Ovary (tissue), 9 donors: ENCODE results near the gene SURF2. TPM values are rescaled to one million over a fixed set of nuclear protein-coding genes. Genes with fewer than 3 reads are reported as not detected.

Source experiments
- DNase-seq, 5 donors: peaks; one replicate each; pipeline ENCODE4 v3.0.0-alpha.2; 2019 to 2020
- H3K27ac ChIP-seq, 2 donors: fragments of 200-600 bp; one replicate each; pipeline versions ENCODE4 v1.5.1 to v1.8.0; 2019 to 2022
- H3K27me3 ChIP-seq: fragments of 200-600 bp; one replicate; pipeline ENCODE4 v1.8.0; 2022
- H3K36me3 ChIP-seq: fragments of 200-600 bp; sonication (generic); one replicate; pipeline ENCODE4 v1.5.1; 2019
- H3K4me1 ChIP-seq: one replicate; pipeline ENCODE4 v1.8.1; 2013; ENCODE audit warnings: mild to moderate bottlenecking, moderate library complexity; ENCODE audit not compliant: insufficient read depth
- H3K4me3 ChIP-seq: fragments of 200-600 bp; sonication (generic); one replicate; pipeline ENCODE4 v1.5.1; 2017
- H3K9me3 ChIP-seq, 2 donors: fragments of 200-600 bp in 1 of 2; sonication (generic) in 1 of 2; one replicate each; pipeline versions ENCODE4 v1.5.1 to v1.8.1; 2013 to 2019; ENCODE audit warnings: mild to moderate bottlenecking in 1 of 2, moderate library complexity in 1 of 2
- CTCF ChIP-seq, 3 donors: fragments of 450-650 bp in 2 of 3; fragments of 200-600 bp in 1 of 3; IDR thresholded peaks; one replicate each; pipeline versions ENCODE4 v1.5.1 to v1.8.0; 2016 to 2022; ENCODE audit warnings: antibody characterized with exemption in 3 of 3, mild to moderate bottlenecking in 1 of 3
- EP300 ChIP-seq: sonication (generic); formaldehyde crosslinking; IDR thresholded peaks from one replicate; pipeline ENCODE4 v1.6.1; 2017; ENCODE audit warnings: antibody characterized with exemption
- POLR2A ChIP-seq: fragments of 450-650 bp; IDR thresholded peaks from one replicate; pipeline ENCODE4 v1.6.1; 2017; ENCODE audit warnings: antibody characterized with exemption, mild to moderate bottlenecking, moderate library complexity
- WGBS, 3 donors: extraction: QIAGEN DNeasy Blood & Tissue Kit in 1 of 3; methylation state at CpG; one replicate each; pipeline versions ENCODE4 v1.1.5 to v1.1.7; 2013 to 2017; 5-methylcytosine and 5-hydroxymethylcytosine counted together
- intact Hi-C, 4 donors: fragments of 100-400 bp; cut with DNase I; formaldehyde crosslinking; loops; one replicate each; pipeline versions ENCODE4 v1.11.0 to v1.15.1; 2022 to 2023
- polyA plus RNA-seq, 2 donors: library from polyadenylated mRNA; stranded (reverse); fragments of 200-250 nt in 1 of 2; fragments of 350-450 nt in 1 of 2; fragmentation: Illumina TruSeq in 1 of 2; extraction: RNeasy Lipid Tissue Mini Kit (QIAGEN cat#74804) in 1 of 2; gene quantifications; one replicate each; pipeline ENCODE4 v1.2.3, GENCODE V29; 2013 to 2014
- total RNA-seq, 7 donors: library from RNA; depleted of rRNA in 2 of 7; stranded (reverse); fragments of >200 nt in 2 of 7; fragmentation: NEBNext Ultra II Directional in 3 of 7; extraction: Animal tissue kit (Norgen Biotek cat#: 25700) in 3 of 7; gene quantifications; one replicate each; pipeline versions ENCODE4 v1.1.0 to v1.2.4, GENCODE V29; 2016 to 2023
- donor health status: DM: no; HTN: no; CAD: no; lungs with moderate emphysema.
- donor health status: DM: no; HTN: no; CAD: no.
- donor health status: Bipolar disorder and iron deficiency.
- donor health status: DM: yes; HTN: yes; CAD: no.
- donor health status: DM: no; HTN: no; CAD: no.
- donor health status: DM: yes; HTN: yes; CAD: no.

SURF2 gene
- total and polyA plus RNA-seq, 9 donors = 8.6 to 30.4 (median 15.8) TPM

- H3K36me3 ChIP-seq = no peaks in the 10 kb centered on the region
- peaks cover 6% of the 10 kb centered on the region for H3K4me1 ChIP-seq
- no peaks in the 10 kb centered on the region for H3K9me3 ChIP-seq
- TF ChIP-seq POLR2A (no peak), EP300 (no peak), CTCF (IDR thresholded peaks at IDR 0.05) (no peak)
- WGBS, 3 donors = 71 to 79% (median 77%) methylated on average over 21 of the region's 21 CpGs
- no peak overlapping the region for H3K4me3 ChIP-seq
- intact Hi-C loops = no loop called here
- DNase-seq = peak in 1 of 5 donors; percentile 22
- no peaks in the 10 kb centered on the region for H3K27me3 ChIP-seq
- H3K27ac ChIP-seq = no peak overlapping the region
These were observed 4.3 kb downstream of the SURF2 start for GRCh38 chr9:133360400-133361393.

- TF ChIP-seq EP300 (no peak), POLR2A (no peak), CTCF (IDR thresholded peaks at IDR 0.05) (no peak)
- DNase-seq = no peak
- H3K9me3 ChIP-seq = no peaks in the 10 kb centered on the region
- H3K36me3 ChIP-seq = no peaks in the 10 kb centered on the region
- H3K27me3 ChIP-seq = no peaks in the 10 kb centered on the region
- WGBS, 3 donors = 63 to 70% (median 68%) methylated on average over 13 of the region's 13 CpGs
- H3K4me3 ChIP-seq = no peak overlapping the region
- peaks cover 6% of the 10 kb centered on the region for H3K4me1 ChIP-seq
- intact Hi-C loops = no loop called here
- no peak overlapping the region for H3K27ac ChIP-seq
These were observed 5.2 kb downstream of the SURF2 start for GRCh38 chr9:133361507-133362092.

GRCh38 chr9:133362359-133363044 is 6.2 kb downstream of the SURF2 start:
- 75 to 81% (median 77%) methylated on average over 15 of the region's 15 CpGs for WGBS, 3 donors
- intact Hi-C loops = no loop called here
- Histone ChIP-seq H3K36me3 (no peaks in the 10 kb centered on the region), H3K4me3 (no peak overlapping the region), H3K4me1 (no peaks in the 10 kb centered on the region), H3K27ac (no peak overlapping the region), H3K9me3 (no peaks in the 10 kb centered on the region), H3K27me3 (no peaks in the 10 kb centered on the region)
- TF ChIP-seq EP300 (no peak), CTCF (IDR thresholded peaks at IDR 0.05) (no peak), POLR2A (no peak)
- no peak for DNase-seq

GRCh38 chr9:133366435-133366834 is 10.1 kb downstream of the SURF2 start:
- Histone ChIP-seq H3K9me3 (no peaks in the 10 kb centered on the region), H3K36me3 (no peaks in the 10 kb centered on the region), H3K27ac (no peak overlapping the region), H3K4me3 (no peak overlapping the region), H3K27me3 (no peaks in the 10 kb centered on the region), H3K4me1 (peaks cover 4% of the 10 kb centered on the region)
- DNase-seq = no peak
- no peak for TF ChIP-seq CTCF (IDR thresholded peaks at IDR 0.05)
- no peak for TF ChIP-seq POLR2A
- TF ChIP-seq EP300 = no peak
- 84 to 96% (median 88%) methylated on average over 11 of the region's 11 CpGs for WGBS, 3 donors
- intact Hi-C loops = no loop called here
